ENCODE measurements around the gene GCN1.

The GCN1 gene

DNA sequence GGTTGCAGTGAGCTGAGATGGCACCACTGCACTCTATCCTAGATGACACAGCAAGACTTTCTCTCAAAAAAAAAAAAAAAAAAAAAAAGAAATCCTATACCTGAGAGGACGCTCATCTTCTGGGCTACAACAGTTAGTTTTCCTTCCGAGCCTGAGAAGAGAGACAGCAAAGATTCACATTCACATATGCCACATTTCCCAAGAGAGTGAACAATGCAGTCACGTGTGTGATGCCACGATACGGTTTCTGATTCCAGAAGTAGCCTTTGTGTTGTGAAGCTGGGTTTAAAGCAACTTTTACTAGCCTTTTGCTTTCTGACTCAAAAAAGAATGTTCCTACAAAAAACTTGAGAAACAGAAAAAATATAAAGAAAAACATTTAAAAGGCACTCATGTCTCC lies 19.5 kb downstream of the GCN1 start:
- H2AFZ ChIP-seq, result no peak overlapping the region
- H3K79me2 ChIP-seq, result peaks cover 11% of the 10 kb centered on the region
- no peak overlapping the region for H3K27ac ChIP-seq
- no peaks in the 10 kb centered on the region for H3K27me3 ChIP-seq (ENCODE audit: control insufficient read depth, insufficient read depth, low read length)
- H3K4me1 ChIP-seq, result no peaks in the 10 kb centered on the region
- H3K4me2 ChIP-seq (ENCODE audit: low read length), result no peak overlapping the region
- no peak overlapping the region for H3K9ac ChIP-seq
- H3K36me3 ChIP-seq (ENCODE audit: control insufficient read depth, insufficient read depth, low read length), result no peaks in the 10 kb centered on the region
- TF ChIP-seq, protein P1, sequence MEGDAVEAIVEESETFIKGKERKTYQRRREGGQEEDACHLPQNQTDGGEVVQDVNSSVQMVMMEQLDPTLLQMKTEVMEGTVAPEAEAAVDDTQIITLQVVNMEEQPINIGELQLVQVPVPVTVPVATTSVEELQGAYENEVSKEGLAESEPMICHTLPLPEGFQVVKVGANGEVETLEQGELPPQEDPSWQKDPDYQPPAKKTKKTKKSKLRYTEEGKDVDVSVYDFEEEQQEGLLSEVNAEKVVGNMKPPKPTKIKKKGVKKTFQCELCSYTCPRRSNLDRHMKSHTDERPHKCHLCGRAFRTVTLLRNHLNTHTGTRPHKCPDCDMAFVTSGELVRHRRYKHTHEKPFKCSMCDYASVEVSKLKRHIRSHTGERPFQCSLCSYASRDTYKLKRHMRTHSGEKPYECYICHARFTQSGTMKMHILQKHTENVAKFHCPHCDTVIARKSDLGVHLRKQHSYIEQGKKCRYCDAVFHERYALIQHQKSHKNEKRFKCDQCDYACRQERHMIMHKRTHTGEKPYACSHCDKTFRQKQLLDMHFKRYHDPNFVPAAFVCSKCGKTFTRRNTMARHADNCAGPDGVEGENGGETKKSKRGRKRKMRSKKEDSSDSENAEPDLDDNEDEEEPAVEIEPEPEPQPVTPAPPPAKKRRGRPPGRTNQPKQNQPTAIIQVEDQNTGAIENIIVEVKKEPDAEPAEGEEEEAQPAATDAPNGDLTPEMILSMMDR (IDR thresholded peaks at IDR 0.05), result no peak
- H3K9me3 ChIP-seq (ENCODE audit: control insufficient read depth, low read length), result no peaks in the 10 kb centered on the region
- H3K4me3 ChIP-seq (ENCODE audit: low read depth, low read length), result no peak overlapping the region

GRCh38 chr12:120172053-120172452 lies 22.5 kb downstream of the GCN1 start:
- TF ChIP-seq, protein P1 (IDR thresholded peaks at IDR 0.05), result no peak
- no peaks in the 10 kb centered on the region for H3K9me3 ChIP-seq (ENCODE audit: control insufficient read depth, low read length)
- no peak overlapping the region for H2AFZ ChIP-seq
- H3K4me2 ChIP-seq (ENCODE audit: low read length), result no peak overlapping the region
- no peak overlapping the region for H3K27ac ChIP-seq
- peaks cover under 1% of the 10 kb centered on the region for H3K79me2 ChIP-seq
- H3K4me1 ChIP-seq, result no peaks in the 10 kb centered on the region
- H3K36me3 ChIP-seq (ENCODE audit: control insufficient read depth, insufficient read depth, low read length), result no peaks in the 10 kb centered on the region
- no peak overlapping the region for H3K9ac ChIP-seq
- no peaks in the 10 kb centered on the region for H3K27me3 ChIP-seq (ENCODE audit: control insufficient read depth, insufficient read depth, low read length)
- no peak overlapping the region for H3K4me3 ChIP-seq (ENCODE audit: low read depth, low read length)

- Histone ChIP-seq H3K36me3 (ENCODE audit: control insufficient read depth, insufficient read depth, low read length) (no peaks in the 10 kb centered on the region), H3K79me2 (no peaks in the 10 kb centered on the region), H3K4me1 (no peaks in the 10 kb centered on the region), H3K27me3 (ENCODE audit: control insufficient read depth, insufficient read depth, low read length) (no peaks in the 10 kb centered on the region), H2AFZ (no peak overlapping the region), H3K9ac (no peak overlapping the region), H3K9me3 (ENCODE audit: control insufficient read depth, low read length) (no peaks in the 10 kb centered on the region), H3K27ac (no peak overlapping the region), H3K4me3 (ENCODE audit: low read depth, low read length) (no peak overlapping the region), H3K4me2 (ENCODE audit: low read length) (no peak overlapping the region)
- TF ChIP-seq, protein P1 (IDR thresholded peaks at IDR 0.05), result no peak
These were observed 23.9 kb downstream of the GCN1 start for GRCh38 chr12:120170631-120171030.

GRCh38 chr12:120169946-120170345 lies 24.6 kb downstream of the GCN1 start:
- H3K4me1 ChIP-seq, result no peaks in the 10 kb centered on the region
- no peaks in the 10 kb centered on the region for H3K36me3 ChIP-seq (ENCODE audit: control insufficient read depth, insufficient read depth, low read length)
- no peak overlapping the region for H3K4me3 ChIP-seq (ENCODE audit: low read depth, low read length)
- H3K9ac ChIP-seq, result no peak overlapping the region
- TF ChIP-seq, protein P1 (IDR thresholded peaks at IDR 0.05), result no peak
- no peaks in the 10 kb centered on the region for H3K9me3 ChIP-seq (ENCODE audit: control insufficient read depth, low read length)
- no peak overlapping the region for H2AFZ ChIP-seq
- no peaks in the 10 kb centered on the region for H3K27me3 ChIP-seq (ENCODE audit: control insufficient read depth, insufficient read depth, low read length)
- no peak overlapping the region for H3K4me2 ChIP-seq (ENCODE audit: low read length)
- H3K79me2 ChIP-seq, result no peaks in the 10 kb centered on the region
- H3K27ac ChIP-seq, result no peak overlapping the region

- Histone ChIP-seq H3K36me3 (ENCODE audit: control insufficient read depth, insufficient read depth, low read length) (no peaks in the 10 kb centered on the region), H3K4me3 (ENCODE audit: low read depth, low read length) (no peak overlapping the region), H3K9ac (no peak overlapping the region), H3K27me3 (ENCODE audit: control insufficient read depth, insufficient read depth, low read length) (no peaks in the 10 kb centered on the region), H2AFZ (no peak overlapping the region), H3K27ac (no peak overlapping the region), H3K9me3 (ENCODE audit: control insufficient read depth, low read length) (no peaks in the 10 kb centered on the region), H3K79me2 (no peaks in the 10 kb centered on the region), H3K4me2 (ENCODE audit: low read length) (no peak overlapping the region), H3K4me1 (no peaks in the 10 kb centered on the region)
- TF ChIP-seq, protein P1 (IDR thresholded peaks at IDR 0.05), result no peak
These were observed 26.2 kb downstream of the GCN1 start for GRCh38 chr12:120168337-120168736.

Data from parathyroid adenoma (tissue), 2 donors.